PC-9 (cell line): ENCODE results near the gene EXOC7. TPM values are rescaled to one million over a fixed set of nuclear protein-coding genes. Genes with fewer than 3 reads are reported as not detected.

Experiments
- BruUV-seq: library from RNA; stranded (reverse); fragments of 400-500 nt; replicated peaks from 2 replicates; lab custom pipeline; 2021; lab: Mats Ljungman, UMichigan
- CTCF ChIA-PET: fragments of 300-600 bp; sonication (Branson Sonifier 250); formaldehyde crosslinking; loops from one replicate; lab custom pipeline; 2022; ENCODE audit warnings: antibody characterized with exemption; lab: Charles Lee
- POLR2A ChIA-PET: fragments of 300-600 bp; sonication (Branson Sonifier 250); formaldehyde crosslinking; loops from one replicate; lab custom pipeline; 2022; ENCODE audit warnings: antibody characterized with exemption; ENCODE audit not compliant: unreplicated experiment; lab: Charles Lee
- DNase-seq, 2 experiments: peaks; one replicate each; pipeline versions ENCODE4 v3.0.0 to v3.0.0-alpha.2; 2015 to 2022; ENCODE audit warnings: mixed read lengths in 1 of 2
- H2AFZ ChIP-seq: fragments of 200-600 bp; sonication (generic); 2 replicates; pipeline ENCODE4 v1.8.1; 2017; ENCODE audit warnings: antibody characterized with exemption
- H3F3A ChIP-seq: fragments of 200-600 bp; sonication (generic); 2 replicates; pipeline ENCODE4 v1.8.1; 2017; ENCODE audit warnings: antibody characterized with exemption, mild to moderate bottlenecking, low read depth; ENCODE audit not compliant: insufficient read depth
- H3K27ac ChIP-seq: fragments of 200-600 bp; sonication (generic); 2 replicates; pipeline ENCODE4 v1.6.1; 2016; ENCODE audit warnings: mixed run types
- H3K27me3 ChIP-seq: fragments of 200-600 bp; sonication (generic); 2 replicates; pipeline ENCODE4 v1.6.1; 2016; ENCODE audit warnings: low read depth, mixed run types; ENCODE audit not compliant: insufficient read depth
- H3K36me3 ChIP-seq: fragments of 200-600 bp; sonication (generic); 2 replicates; pipeline ENCODE4 v1.6.1; 2016; ENCODE audit warnings: low read depth, mixed run types
- H3K4me1 ChIP-seq: fragments of 200-600 bp; sonication (generic); replicated peaks from 2 replicates; pipeline ENCODE4 v1.6.1; 2016; ENCODE audit warnings: mixed run types; ENCODE audit not compliant: insufficient read depth
- H3K4me2 ChIP-seq: fragments of 200-600 bp; sonication (generic); 2 replicates; pipeline ENCODE4 v1.6.1; 2017; ENCODE audit warnings: mixed run types
- H3K4me3 ChIP-seq: fragments of 200-600 bp; sonication (generic); 2 replicates; pipeline ENCODE4 v1.6.1; 2016; ENCODE audit warnings: mixed run types
- H3K79me2 ChIP-seq: fragments of 200-600 bp; sonication (generic); 2 replicates; pipeline ENCODE4 v1.6.1; 2017; ENCODE audit warnings: low read depth, mixed run types
- H3K9me2 ChIP-seq: fragments of 200-600 bp; sonication (generic); 2 replicates; pipeline ENCODE4 v1.8.1; 2017; ENCODE audit warnings: mild to moderate bottlenecking; ENCODE audit not compliant: insufficient read depth
- H3K9me3 ChIP-seq: fragments of 200-600 bp; sonication (generic); 2 replicates; pipeline ENCODE4 v1.8.1; 2016; ENCODE audit warnings: low read depth; ENCODE audit not compliant: insufficient read depth
- H4K20me1 ChIP-seq: fragments of 200-600 bp; sonication (generic); 2 replicates; pipeline ENCODE4 v1.8.1; 2017; ENCODE audit not compliant: insufficient read depth
- CTCF ChIP-seq: fragments of 200-600 bp; sonication (generic); conservative IDR thresholded peaks from 2 replicates; pipeline ENCODE4 v1.6.1; 2017; ENCODE audit warnings: mixed run types, antibody characterized with exemption, mild to moderate bottlenecking, moderate library complexity
- EZH2 ChIP-seq: fragments of 200-600 bp; sonication (generic); IDR thresholded peaks from 2 replicates; pipeline ENCODE4 v1.8.0; 2017; ENCODE audit warnings: antibody characterized with exemption, low read depth
- intact Hi-C: fragments of 100-400 bp; cut with micrococcal nuclease; formaldehyde crosslinking; loops from one replicate; pipeline ENCODE4 v1.10.0; 2022; ENCODE audit not compliant: unreplicated experiment
- total RNA-seq: library from RNA; stranded (reverse); gene quantifications from 2 replicates; pipeline ENCODE4 v1.2.3, GENCODE V29; 2021

EXOC7 gene
- total RNA-seq, 1 experiment from 2014 or later: 131 TPM

GRCh38 chr17:76054112-76054476 is 49.5 kb downstream of the EXOC7 start:
- BruUV-seq: no TSS peak
- peak overlapping the region; percentile 22; the same call in 1 of the 2 replicates for H3K4me3 ChIP-seq
- peaks cover 27% of the 10 kb centered on the region for H3K79me2 ChIP-seq
- H3K27me3 ChIP-seq: no peaks in the 10 kb centered on the region
- H3K36me3 ChIP-seq: peaks cover 15% of the 10 kb centered on the region
- intact Hi-C loops: loop anchor here (1.0 kb wide), 2 partner anchors 40 to 149 kb away; no protein-coding TSS in a partner anchor
- peak overlapping the region; percentile 94 for H3K27ac ChIP-seq
- peaks cover 60% of the 10 kb centered on the region for H3K4me1 ChIP-seq
- peak overlapping the region; percentile 60 for H3K4me2 ChIP-seq
- CTCF ChIA-PET: interaction anchor here (1.0 to 1.3 kb wide), 2 partner anchors 40 to 49 kb away, joined by 12 to 16 read pairs; partner anchors contain the start of gene EXOC7
- no peak for TF ChIP-seq CTCF
- TF ChIP-seq EZH2: no peak
- H3K9me2 ChIP-seq: no peaks in the 10 kb centered on the region
- peaks cover 4% of the 10 kb centered on the region; the same call in 1 of the 2 replicates for H3K9me3 ChIP-seq
- POLR2A ChIA-PET: interaction anchor here (0.6 kb wide), 2 partner anchors 49 to 56 kb away, joined by 3 to 5 read pairs; partner anchors contain the start of gene EXOC7
- DNase-seq: peak; percentile 46 to 87
- H3F3A ChIP-seq: peaks cover 55% of the 10 kb centered on the region
- no peak overlapping the region for H2AFZ ChIP-seq
- no peaks in the 10 kb centered on the region for H4K20me1 ChIP-seq

- Histone ChIP-seq H3K4me1 (peaks cover 60% of the 10 kb centered on the region), H3K9me2 (no peaks in the 10 kb centered on the region), H3K27me3 (no peaks in the 10 kb centered on the region), H3K27ac (peak overlapping the region; percentile 94), H3K4me2 (peak overlapping the region; percentile 60), H3K9me3 (peaks cover 4% of the 10 kb centered on the region; the same call in 1 of the 2 replicates), H3F3A (peaks cover 55% of the 10 kb centered on the region), H2AFZ (no peak overlapping the region), H3K79me2 (peaks cover 27% of the 10 kb centered on the region), H4K20me1 (no peaks in the 10 kb centered on the region), H3K36me3 (peaks cover 21% of the 10 kb centered on the region), H3K4me3 (peak overlapping the region; percentile 22; the same call in 1 of the 2 replicates)
- POLR2A ChIA-PET: interaction anchor here (0.6 to 0.8 kb wide), 2 partner anchors 17 to 26 kb away, joined by 4 to 5 read pairs; partner anchors contain the start of gene EVPL
- DNase-seq: peak; percentile 56 to 79
- TSS peak; percentile 55 for BruUV-seq
- intact Hi-C loops: loop anchor here (1.0 kb wide), 3 partner anchors 26 to 148 kb away; partner anchors contain the start of gene EVPL
- CTCF ChIA-PET: interaction anchor here (0.5 to 1.3 kb wide), 5 partner anchors 39 to 270 kb away, joined by 3 to 16 read pairs (median 12); partner anchors contain the start of gene EXOC7
- TF ChIP-seq CTCF: no peak
- no peak for TF ChIP-seq EZH2
Observed at GRCh38 chr17:76053246-76054111, 50.1 kb downstream of the EXOC7 start.

GRCh38 chr17:76051561-76051960 is 52.0 kb downstream of the EXOC7 start:
- intact Hi-C loops: loop anchor here (1.0 kb wide), 2 partner anchors 68 to 213 kb away; no protein-coding TSS in a partner anchor

More at GRCh38 chr17:76051561-76051960, 52.0 kb downstream of the EXOC7 start:
- peaks cover 60% of the 10 kb centered on the region for H3K4me1 ChIP-seq
- H3K27ac ChIP-seq: peak overlapping the region; percentile 91
- BruUV-seq: no TSS peak
- no peaks in the 10 kb centered on the region for H3K9me2 ChIP-seq
- no peak overlapping the region for H2AFZ ChIP-seq
- H3F3A ChIP-seq: peaks cover 55% of the 10 kb centered on the region
- TF ChIP-seq CTCF: no peak
- TF ChIP-seq EZH2: no peak
- peak overlapping the region; percentile 31; the same call in 1 of the 2 replicates for H3K4me3 ChIP-seq
- peak in 1 of 2 experiments; percentile 80 for DNase-seq
- H3K36me3 ChIP-seq: peaks cover 20% of the 10 kb centered on the region
- H3K9me3 ChIP-seq: peaks cover 4% of the 10 kb centered on the region; the same call in 1 of the 2 replicates
- no peaks in the 10 kb centered on the region for H4K20me1 ChIP-seq
- ChIA-PET POLR2A (interaction anchor here (0.7 kb wide), 2 partner anchors 271 to 525 kb away, joined by 3 to 5 read pairs; no protein-coding TSS in a partner anchor), CTCF (interaction anchor here (0.6 to 0.8 kb wide), 2 partner anchors 51 to 128 kb away, joined by 4 read pairs; no protein-coding TSS in a partner anchor)
- no peaks in the 10 kb centered on the region for H3K27me3 ChIP-seq
- H3K79me2 ChIP-seq: peaks cover 27% of the 10 kb centered on the region
- H3K4me2 ChIP-seq: peak overlapping the region; percentile 67
